Ishikawa (cell line): Measurements from ENCODE around the gene ADO.

ENCODE experiments used
- CEBPB ChIP-seq: IDR thresholded peaks from 2 replicates; pipeline ENCODE4 v1.6.1; 2012
- EP300 ChIP-seq: IDR thresholded peaks from 2 replicates; pipeline ENCODE4 v1.6.1; 2012; ENCODE audit warnings: borderline replicate concordance
- FOXM1 ChIP-seq: IDR thresholded peaks from 2 replicates; pipeline ENCODE4 v1.6.1; 2012; ENCODE audit warnings: low read depth, borderline replicate concordance
- MAX ChIP-seq: IDR thresholded peaks from 2 replicates; pipeline ENCODE4 v1.6.1; 2012
- RAD21 ChIP-seq: IDR thresholded peaks from 2 replicates; pipeline ENCODE4 v1.6.1; 2012; ENCODE audit warnings: low read depth
- TAF1 ChIP-seq: IDR thresholded peaks from 2 replicates; pipeline ENCODE4 v1.6.1; 2012; ENCODE audit warnings: low read depth, mild to moderate bottlenecking
- TCF12 ChIP-seq: IDR thresholded peaks from 2 replicates; pipeline ENCODE4 v1.6.1; 2012; ENCODE audit warnings: low read depth
- TEAD4 ChIP-seq: IDR thresholded peaks from 2 replicates; pipeline ENCODE4 v1.6.1; 2012
- USF1 ChIP-seq: IDR thresholded peaks from 2 replicates; pipeline ENCODE4 v1.6.1; 2012
- YY1 ChIP-seq: IDR thresholded peaks from 2 replicates; pipeline ENCODE4 v1.6.1; 2012; ENCODE audit warnings: low read depth
- ZBTB7A ChIP-seq: IDR thresholded peaks from 2 replicates; pipeline ENCODE4 v1.6.1; 2012; ENCODE audit warnings: low read depth

- TF ChIP-seq TCF12, result no peak
- TF ChIP-seq USF1, result no peak
- TF ChIP-seq ZBTB7A, result no peak
- no peak for TF ChIP-seq YY1
- TF ChIP-seq MAX, result no peak
- TF ChIP-seq TAF1, result no peak
- no peak for TF ChIP-seq CEBPB
- TF ChIP-seq RAD21, result no peak
- TF ChIP-seq FOXM1, result no peak
- TF ChIP-seq EP300, result no peak
- TF ChIP-seq TEAD4, result no peak
Observed at GRCh38 chr10:62755662-62756653, 48.6 kb upstream of the ADO start.
